Measurements from ENCODE around the gene BMPR1A. TPM values are rescaled to one million over a fixed set of nuclear protein-coding genes. Genes with fewer than 3 reads are reported as not detected.

BMPR1A gene
- total and polyA plus RNA-seq, 9 of the 15 experiments (the other 6 are each of a cell fraction or from before 2014, with no cell fraction given): 1.6 to 17.5 (median 9.1) TPM

DNA sequence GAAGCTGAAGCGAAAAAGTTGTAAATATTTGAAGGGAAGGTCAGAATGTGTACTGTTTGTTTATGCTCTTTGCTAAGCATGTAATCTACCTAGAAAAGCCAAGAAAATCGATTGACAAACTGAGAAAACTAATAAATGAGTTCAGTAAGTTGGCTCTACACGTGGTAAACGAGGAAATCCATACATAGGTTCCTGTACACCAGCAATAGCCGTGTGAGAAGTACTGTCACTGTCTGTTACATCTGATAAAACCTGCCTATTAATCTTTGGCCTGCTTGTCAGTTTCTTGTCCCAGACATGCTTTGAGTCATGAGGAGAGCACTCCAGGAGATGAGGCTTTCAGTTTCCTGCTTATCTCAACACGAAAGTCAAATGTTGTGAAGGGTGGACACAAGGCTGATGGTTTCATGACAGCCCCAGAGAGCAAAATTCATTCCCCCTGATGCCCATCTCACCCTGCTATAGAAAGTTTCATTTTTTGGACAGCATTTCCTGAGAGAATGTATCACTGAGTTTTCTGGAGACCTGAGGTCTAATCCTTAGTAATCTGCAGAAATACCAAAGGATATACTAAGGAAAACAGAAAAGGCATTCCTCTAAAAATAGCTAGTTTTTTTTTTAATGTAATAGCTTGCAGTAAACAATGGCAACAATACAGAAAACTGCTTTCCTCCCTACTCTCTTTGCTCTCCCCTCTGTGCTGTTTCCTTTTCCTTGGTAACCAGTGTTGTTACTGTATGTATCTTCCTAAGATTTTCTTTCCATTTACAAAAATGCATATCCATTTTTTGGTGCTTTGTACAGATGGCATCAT lies 18.8 kb downstream of the BMPR1A start (continued):
- TF ChIP-seq, protein P1, sequence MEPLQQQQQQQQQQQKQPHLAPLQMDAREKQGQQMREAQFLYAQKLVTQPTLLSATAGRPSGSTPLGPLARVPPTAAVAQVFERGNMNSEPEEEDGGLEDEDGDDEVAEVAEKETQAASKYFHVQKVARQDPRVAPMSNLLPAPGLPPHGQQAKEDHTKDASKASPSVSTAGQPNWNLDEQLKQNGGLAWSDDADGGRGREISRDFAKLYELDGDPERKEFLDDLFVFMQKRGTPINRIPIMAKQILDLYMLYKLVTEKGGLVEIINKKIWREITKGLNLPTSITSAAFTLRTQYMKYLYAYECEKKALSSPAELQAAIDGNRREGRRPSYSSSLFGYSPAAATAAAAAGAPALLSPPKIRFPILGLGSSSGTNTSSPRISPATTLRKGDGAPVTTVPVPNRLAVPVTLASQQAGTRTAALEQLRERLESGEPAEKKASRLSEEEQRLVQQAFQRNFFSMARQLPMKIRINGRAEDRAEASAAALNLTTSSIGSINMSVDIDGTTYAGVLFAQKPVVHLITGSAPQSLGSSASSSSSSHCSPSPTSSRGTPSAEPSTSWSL (CRISPR knock-in tag; IDR thresholded peaks at IDR 0.05; ENCODE audit: borderline replicate concordance): no peak
- TF ChIP-seq FOXP1 (CRISPR knock-in tag; IDR thresholded peaks at IDR 0.05): no peak
- TF ChIP-seq SP2 (IDR thresholded peaks at IDR 0.05; ENCODE audit: extremely low read depth, low read depth, low read length, poor library complexity, severe bottlenecking): no peak
- TF ChIP-seq CREM (IDR thresholded peaks at IDR 0.05; ENCODE audit: low read depth): peak; percentile 69
- TF ChIP-seq ZSCAN32 (CRISPR knock-in tag; IDR thresholded peaks at IDR 0.05): no peak
- TF ChIP-seq C11orf30 (IDR thresholded peaks at IDR 0.05; ENCODE audit: low read depth): no peak
- TF ChIP-seq, protein P2, sequence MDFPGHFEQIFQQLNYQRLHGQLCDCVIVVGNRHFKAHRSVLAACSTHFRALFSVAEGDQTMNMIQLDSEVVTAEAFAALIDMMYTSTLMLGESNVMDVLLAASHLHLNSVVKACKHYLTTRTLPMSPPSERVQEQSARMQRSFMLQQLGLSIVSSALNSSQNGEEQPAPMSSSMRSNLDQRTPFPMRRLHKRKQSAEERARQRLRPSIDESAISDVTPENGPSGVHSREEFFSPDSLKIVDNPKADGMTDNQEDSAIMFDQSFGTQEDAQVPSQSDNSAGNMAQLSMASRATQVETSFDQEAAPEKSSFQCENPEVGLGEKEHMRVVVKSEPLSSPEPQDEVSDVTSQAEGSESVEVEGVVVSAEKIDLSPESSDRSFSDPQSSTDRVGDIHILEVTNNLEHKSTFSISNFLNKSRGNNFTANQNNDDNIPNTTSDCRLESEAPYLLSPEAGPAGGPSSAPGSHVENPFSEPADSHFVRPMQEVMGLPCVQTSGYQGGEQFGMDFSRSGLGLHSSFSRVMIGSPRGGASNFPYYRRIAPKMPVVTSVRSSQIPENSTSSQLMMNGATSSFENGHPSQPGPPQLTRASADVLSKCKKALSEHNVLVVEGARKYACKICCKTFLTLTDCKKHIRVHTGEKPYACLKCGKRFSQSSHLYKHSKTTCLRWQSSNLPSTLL (IDR thresholded peaks at IDR 0.05): no peak
- TF ChIP-seq CBX5 (IDR thresholded peaks at IDR 0.05; ENCODE audit: borderline replicate concordance, low read depth): no peak
- no peak for TF ChIP-seq OTX1 (CRISPR knock-in tag; IDR thresholded peaks at IDR 0.05)
- no peak for TF ChIP-seq BCOR (IDR thresholded peaks at IDR 0.05)
- no peak for TF ChIP-seq ETV5 (CRISPR knock-in tag; IDR thresholded peaks at IDR 0.05; ENCODE audit: low read depth)
- TF ChIP-seq MBD2 (IDR thresholded peaks at IDR 0.05; ENCODE audit: borderline replicate concordance, low read depth): 0 out of 2 replicates have a peak, but pooled peaks have one; percentile 31
- TF ChIP-seq, protein P3, sequence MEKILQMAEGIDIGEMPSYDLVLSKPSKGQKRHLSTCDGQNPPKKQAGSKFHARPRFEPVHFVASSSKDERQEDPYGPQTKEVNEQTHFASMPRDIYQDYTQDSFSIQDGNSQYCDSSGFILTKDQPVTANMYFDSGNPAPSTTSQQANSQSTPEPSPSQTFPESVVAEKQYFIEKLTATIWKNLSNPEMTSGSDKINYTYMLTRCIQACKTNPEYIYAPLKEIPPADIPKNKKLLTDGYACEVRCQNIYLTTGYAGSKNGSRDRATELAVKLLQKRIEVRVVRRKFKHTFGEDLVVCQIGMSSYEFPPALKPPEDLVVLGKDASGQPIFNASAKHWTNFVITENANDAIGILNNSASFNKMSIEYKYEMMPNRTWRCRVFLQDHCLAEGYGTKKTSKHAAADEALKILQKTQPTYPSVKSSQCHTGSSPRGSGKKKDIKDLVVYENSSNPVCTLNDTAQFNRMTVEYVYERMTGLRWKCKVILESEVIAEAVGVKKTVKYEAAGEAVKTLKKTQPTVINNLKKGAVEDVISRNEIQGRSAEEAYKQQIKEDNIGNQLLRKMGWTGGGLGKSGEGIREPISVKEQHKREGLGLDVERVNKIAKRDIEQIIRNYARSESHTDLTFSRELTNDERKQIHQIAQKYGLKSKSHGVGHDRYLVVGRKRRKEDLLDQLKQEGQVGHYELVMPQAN (IDR thresholded peaks at IDR 0.05; ENCODE audit: borderline replicate concordance): peak; percentile 39; the same call in 1 of the 2 replicates
- TF ChIP-seq SMARCB1 (IDR thresholded peaks at IDR 0.05; ENCODE audit: insufficient read length, low read depth): no peak
- TF ChIP-seq, protein P4, sequence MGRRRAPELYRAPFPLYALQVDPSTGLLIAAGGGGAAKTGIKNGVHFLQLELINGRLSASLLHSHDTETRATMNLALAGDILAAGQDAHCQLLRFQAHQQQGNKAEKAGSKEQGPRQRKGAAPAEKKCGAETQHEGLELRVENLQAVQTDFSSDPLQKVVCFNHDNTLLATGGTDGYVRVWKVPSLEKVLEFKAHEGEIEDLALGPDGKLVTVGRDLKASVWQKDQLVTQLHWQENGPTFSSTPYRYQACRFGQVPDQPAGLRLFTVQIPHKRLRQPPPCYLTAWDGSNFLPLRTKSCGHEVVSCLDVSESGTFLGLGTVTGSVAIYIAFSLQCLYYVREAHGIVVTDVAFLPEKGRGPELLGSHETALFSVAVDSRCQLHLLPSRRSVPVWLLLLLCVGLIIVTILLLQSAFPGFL (CRISPR knock-in tag; IDR thresholded peaks at IDR 0.05): no peak
- TF ChIP-seq RAD21 (CRISPR knock-in tag; conservative IDR thresholded peaks at IDR 0.05 in 1 of 2, IDR thresholded peaks at IDR 0.05 in 1 of 2): 0 out of 4 replicates have a peak, but pooled peaks of 1 of the 2 experiments have one; percentile 12
- TF ChIP-seq POLR2B (IDR thresholded peaks at IDR 0.05; ENCODE audit: low read depth, partially characterized antibody): no peak
- no peak for TF ChIP-seq RB1 (IDR thresholded peaks at IDR 0.05; ENCODE audit: low read depth)
- TF ChIP-seq, protein P5, sequence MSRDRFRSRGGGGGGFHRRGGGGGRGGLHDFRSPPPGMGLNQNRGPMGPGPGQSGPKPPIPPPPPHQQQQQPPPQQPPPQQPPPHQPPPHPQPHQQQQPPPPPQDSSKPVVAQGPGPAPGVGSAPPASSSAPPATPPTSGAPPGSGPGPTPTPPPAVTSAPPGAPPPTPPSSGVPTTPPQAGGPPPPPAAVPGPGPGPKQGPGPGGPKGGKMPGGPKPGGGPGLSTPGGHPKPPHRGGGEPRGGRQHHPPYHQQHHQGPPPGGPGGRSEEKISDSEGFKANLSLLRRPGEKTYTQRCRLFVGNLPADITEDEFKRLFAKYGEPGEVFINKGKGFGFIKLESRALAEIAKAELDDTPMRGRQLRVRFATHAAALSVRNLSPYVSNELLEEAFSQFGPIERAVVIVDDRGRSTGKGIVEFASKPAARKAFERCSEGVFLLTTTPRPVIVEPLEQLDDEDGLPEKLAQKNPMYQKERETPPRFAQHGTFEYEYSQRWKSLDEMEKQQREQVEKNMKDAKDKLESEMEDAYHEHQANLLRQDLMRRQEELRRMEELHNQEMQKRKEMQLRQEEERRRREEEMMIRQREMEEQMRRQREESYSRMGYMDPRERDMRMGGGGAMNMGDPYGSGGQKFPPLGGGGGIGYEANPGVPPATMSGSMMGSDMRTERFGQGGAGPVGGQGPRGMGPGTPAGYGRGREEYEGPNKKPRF (IDR thresholded peaks at IDR 0.05; ENCODE audit: low read depth, low read length): no peak

All from K562 (cell line).